ENCODE results near the gene TTC7B.

- TF ChIP-seq, protein P1, sequence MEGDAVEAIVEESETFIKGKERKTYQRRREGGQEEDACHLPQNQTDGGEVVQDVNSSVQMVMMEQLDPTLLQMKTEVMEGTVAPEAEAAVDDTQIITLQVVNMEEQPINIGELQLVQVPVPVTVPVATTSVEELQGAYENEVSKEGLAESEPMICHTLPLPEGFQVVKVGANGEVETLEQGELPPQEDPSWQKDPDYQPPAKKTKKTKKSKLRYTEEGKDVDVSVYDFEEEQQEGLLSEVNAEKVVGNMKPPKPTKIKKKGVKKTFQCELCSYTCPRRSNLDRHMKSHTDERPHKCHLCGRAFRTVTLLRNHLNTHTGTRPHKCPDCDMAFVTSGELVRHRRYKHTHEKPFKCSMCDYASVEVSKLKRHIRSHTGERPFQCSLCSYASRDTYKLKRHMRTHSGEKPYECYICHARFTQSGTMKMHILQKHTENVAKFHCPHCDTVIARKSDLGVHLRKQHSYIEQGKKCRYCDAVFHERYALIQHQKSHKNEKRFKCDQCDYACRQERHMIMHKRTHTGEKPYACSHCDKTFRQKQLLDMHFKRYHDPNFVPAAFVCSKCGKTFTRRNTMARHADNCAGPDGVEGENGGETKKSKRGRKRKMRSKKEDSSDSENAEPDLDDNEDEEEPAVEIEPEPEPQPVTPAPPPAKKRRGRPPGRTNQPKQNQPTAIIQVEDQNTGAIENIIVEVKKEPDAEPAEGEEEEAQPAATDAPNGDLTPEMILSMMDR (IDR thresholded peaks at IDR 0.05 in 2 of 3, conservative IDR thresholded peaks at IDR 0.05 in 1 of 3; ENCODE audit: control insufficient read depth in 2 of 3, extremely low read depth in 1 of 3, insufficient read depth in 1 of 3, low read depth in 3 of 3, low read length in 3 of 3), result no peak
- TF ChIP-seq, protein P2, sequence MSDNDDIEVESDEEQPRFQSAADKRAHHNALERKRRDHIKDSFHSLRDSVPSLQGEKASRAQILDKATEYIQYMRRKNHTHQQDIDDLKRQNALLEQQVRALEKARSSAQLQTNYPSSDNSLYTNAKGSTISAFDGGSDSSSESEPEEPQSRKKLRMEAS (IDR thresholded peaks at IDR 0.05; ENCODE audit: low read depth, low read length), result no peak
- no peak for TF ChIP-seq POLR2A (IDR thresholded peaks at IDR 0.05; ENCODE audit: low read depth, low read length)
- no peak for TF ChIP-seq IRF3 (IDR thresholded peaks at IDR 0.05)
- TF ChIP-seq JUNB (IDR thresholded peaks at IDR 0.05), result no peak
- no peak for TF ChIP-seq MTA2 (IDR thresholded peaks at IDR 0.05; ENCODE audit: low read depth)
- TF ChIP-seq POLR2AphosphoS5 (IDR thresholded peaks at IDR 0.05; ENCODE audit: low read length), result no peak
- no peak for TF ChIP-seq ZSCAN29 (IDR thresholded peaks at IDR 0.05)
- no peak for TF ChIP-seq WRNIP1 (IDR thresholded peaks at IDR 0.05; ENCODE audit: borderline replicate concordance, low read depth, low read length)
Measured at GRCh38 chr14:90625445-90625844, 190.8 kb downstream of the TTC7B start.
